NB4 (cell line): Measurements from ENCODE around the gene UNC79.

Experiments used
- CTCF ChIP-seq: IDR thresholded peaks from one replicate; pipeline ENCODE4 v1.5.1; 2012; ENCODE audit warnings: low read depth, low read length
- MYC ChIP-seq: IDR thresholded peaks from 2 replicates; pipeline ENCODE4 v1.6.1; 2011; ENCODE audit warnings: low read depth, low read length
- POLR2A ChIP-seq: IDR thresholded peaks from 2 replicates; pipeline ENCODE4 v1.6.1; 2011; ENCODE audit warnings: mild to moderate bottlenecking; ENCODE audit not compliant: insufficient read length; ENCODE audit errors: extremely low read depth

GRCh38 chr14:93728651-93729016 lies 297.9 kb downstream of the UNC79 start:
- TF ChIP-seq CTCF (no peak), POLR2A (no peak), MYC (no peak)
